Transverse colon (tissue), 4 donors: Measurements from ENCODE around the gene SGCE. TPM values are rescaled to one million over a fixed set of nuclear protein-coding genes. Genes with fewer than 3 reads are reported as not detected.

Experiments used
- DNase-seq: peaks from one replicate; pipeline ENCODE4 v3.0.0-alpha.2; 2019
- H3K27ac ChIP-seq, 4 donors: fragments of 200-600 bp; sonication (generic); 2 replicates each; pipeline ENCODE4 v1.5.1; 2016 to 2018; ENCODE audit warnings: inconsistent platforms in 4 of 4
- H3K27me3 ChIP-seq: fragments of 200-600 bp; sonication (generic); 2 replicates; pipeline ENCODE4 v1.5.1; 2017; ENCODE audit warnings: inconsistent platforms
- H3K36me3 ChIP-seq, 4 donors: fragments of 200-600 bp; sonication (generic); 2 replicates each; pipeline ENCODE4 v1.5.1; 2017 to 2019; ENCODE audit warnings: inconsistent platforms in 4 of 4
- H3K4me1 ChIP-seq, 4 donors: fragments of 200-600 bp; sonication (generic); 2 replicates each; pipeline ENCODE4 v1.5.1; 2017 to 2020; ENCODE audit warnings: inconsistent platforms in 4 of 4
- H3K4me3 ChIP-seq, 4 donors: fragments of 200-600 bp; sonication (generic); 1 replicate in 1 of 4; 2 replicates in 3 of 4; pipeline versions ENCODE4 v1.5.1 to v1.6.1; 2017 to 2019; ENCODE audit warnings: inconsistent platforms in 4 of 4
- H3K9me3 ChIP-seq, 2 donors: fragments of 200-600 bp; sonication (generic); 2 replicates each; pipeline ENCODE4 v1.5.1; 2017 to 2019; ENCODE audit warnings: inconsistent platforms in 2 of 2
- EP300 ChIP-seq: sonication (generic); formaldehyde crosslinking; IDR thresholded peaks from one replicate; pipeline ENCODE4 v1.6.1; 2017; ENCODE audit warnings: antibody characterized with exemption, low read depth
- POLR2A ChIP-seq: fragments of 450-650 bp; IDR thresholded peaks from one replicate; pipeline ENCODE4 v1.6.1; 2016; ENCODE audit warnings: antibody characterized with exemption, mild to moderate bottlenecking, moderate library complexity
- POLR2AphosphoS5 ChIP-seq, 3 donors: sonication (generic); formaldehyde crosslinking; IDR thresholded peaks; one replicate each; pipeline ENCODE4 v1.6.1; 2016; ENCODE audit warnings: antibody characterized with exemption in 3 of 3
- WGBS, 2 donors: methylation state at CpG; one replicate each; pipeline ENCODE4 v1.1.5; 2018; ENCODE audit warnings: low coverage in 1 of 2; 5-methylcytosine and 5-hydroxymethylcytosine counted together
- in situ Hi-C, 4 donors: fragments of 200-750 bp; cut with MboI; loops; one replicate each; pipeline versions ENCODE4 v1.15.0 to v1.15.1; 2017; ENCODE audit warnings: low sequenced_read_pairs in 3 of 4, low pct_ligation_motif_present in 1 of 4, low pct_unique_long_range_greater_than_20kb in 1 of 4
- intact Hi-C: fragments of 100-400 bp; cut with DNase I; formaldehyde crosslinking; loops from one replicate; pipeline ENCODE4 v1.15.1; 2023; ENCODE audit warnings: low total_unique reads
- total RNA-seq, 4 donors: library from RNA; depleted of rRNA; stranded (reverse); fragments of >200 nt; gene quantifications; one replicate each; pipeline ENCODE4 v1.1.0, GENCODE V29; 2016
- TF ChIP-seq, protein P1 (sequence below), 5 experiments: fragments of 200-600 bp in 3 of 5; fragments of 450-650 bp in 2 of 5; sonication (generic) in 3 of 5; IDR thresholded peaks; 1 replicate in 2 of 5; 2 replicates in 3 of 5; pipeline ENCODE4 v1.5.1; 2016 to 2017; ENCODE audit warnings: antibody characterized with exemption in 5 of 5, inconsistent platforms in 3 of 5, mild to moderate bottlenecking in 2 of 5, moderate library complexity in 1 of 5

SGCE gene
- total RNA-seq, 4 donors from 2014 or later = 24.1 to 62.1 (median 33.2) TPM

DNA sequence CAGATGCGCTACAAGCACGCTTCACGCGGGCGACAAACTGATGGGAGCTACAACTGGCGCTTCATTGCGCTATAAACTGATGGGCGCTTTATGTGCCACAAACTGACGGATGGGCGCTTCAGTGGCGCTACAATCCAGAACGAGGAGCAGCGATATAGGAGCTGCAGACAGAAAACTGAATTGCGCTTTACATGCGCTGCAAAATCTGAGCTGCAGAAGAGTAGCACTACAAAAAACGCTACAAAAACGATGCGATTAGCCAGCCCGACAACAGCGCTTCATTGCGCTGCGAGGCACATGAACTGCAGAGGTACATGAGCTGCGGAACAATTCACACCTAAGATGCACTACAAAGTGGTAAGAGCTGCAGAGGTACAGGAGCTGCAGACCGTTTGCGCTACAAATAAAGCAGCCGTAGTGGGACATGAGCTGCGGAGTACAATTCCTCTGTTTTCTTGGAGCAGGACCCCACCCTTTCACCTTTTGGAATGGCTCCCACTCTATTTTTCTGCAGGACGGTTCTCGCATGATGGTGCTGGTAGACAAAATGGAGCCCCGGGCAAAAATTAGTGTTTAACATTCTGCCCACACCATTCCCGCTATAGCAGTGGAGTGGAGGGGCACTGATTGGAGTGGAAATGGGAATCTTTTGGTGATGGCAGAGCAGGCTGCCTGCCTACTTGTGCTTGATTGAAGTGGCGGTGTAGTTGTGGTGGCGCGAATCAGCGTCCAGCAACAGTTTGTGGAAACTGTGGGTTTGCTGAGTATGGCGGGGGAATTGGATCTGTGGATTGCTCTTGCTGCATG is 1.2 kb upstream of the SGCE start:
- DNase-seq = no peak
- TF ChIP-seq, protein P1, sequence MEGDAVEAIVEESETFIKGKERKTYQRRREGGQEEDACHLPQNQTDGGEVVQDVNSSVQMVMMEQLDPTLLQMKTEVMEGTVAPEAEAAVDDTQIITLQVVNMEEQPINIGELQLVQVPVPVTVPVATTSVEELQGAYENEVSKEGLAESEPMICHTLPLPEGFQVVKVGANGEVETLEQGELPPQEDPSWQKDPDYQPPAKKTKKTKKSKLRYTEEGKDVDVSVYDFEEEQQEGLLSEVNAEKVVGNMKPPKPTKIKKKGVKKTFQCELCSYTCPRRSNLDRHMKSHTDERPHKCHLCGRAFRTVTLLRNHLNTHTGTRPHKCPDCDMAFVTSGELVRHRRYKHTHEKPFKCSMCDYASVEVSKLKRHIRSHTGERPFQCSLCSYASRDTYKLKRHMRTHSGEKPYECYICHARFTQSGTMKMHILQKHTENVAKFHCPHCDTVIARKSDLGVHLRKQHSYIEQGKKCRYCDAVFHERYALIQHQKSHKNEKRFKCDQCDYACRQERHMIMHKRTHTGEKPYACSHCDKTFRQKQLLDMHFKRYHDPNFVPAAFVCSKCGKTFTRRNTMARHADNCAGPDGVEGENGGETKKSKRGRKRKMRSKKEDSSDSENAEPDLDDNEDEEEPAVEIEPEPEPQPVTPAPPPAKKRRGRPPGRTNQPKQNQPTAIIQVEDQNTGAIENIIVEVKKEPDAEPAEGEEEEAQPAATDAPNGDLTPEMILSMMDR (IDR thresholded peaks at IDR 0.05) = no peak
- TF ChIP-seq EP300 (no peak), POLR2AphosphoS5 (IDR thresholded peaks at IDR 0.05) (no peak), POLR2A (no peak)
- WGBS, 2 donors = 52 to 58% methylated on average over 16 to 36 of the region's 36 CpGs
- Histone ChIP-seq H3K36me3 (no peaks in the 10 kb centered on the region), H3K27ac (peak overlapping the region; percentile 42 to 77 (median 70)), H3K4me1 (peaks cover 0 to 35% (median 9%) of the 10 kb centered on the region in 4 donors), H3K27me3 (peaks cover 44% of the 10 kb centered on the region), H3K4me3 (peak overlapping the region; percentile 6 to 66 (median 26)), H3K9me3 (no peaks in the 10 kb centered on the region)
- intact Hi-C loops = loop anchor here (5.0 kb wide), 1 partner anchor 360 kb away; no protein-coding TSS in a partner anchor
- in situ Hi-C loops = no loop called here

DNA sequence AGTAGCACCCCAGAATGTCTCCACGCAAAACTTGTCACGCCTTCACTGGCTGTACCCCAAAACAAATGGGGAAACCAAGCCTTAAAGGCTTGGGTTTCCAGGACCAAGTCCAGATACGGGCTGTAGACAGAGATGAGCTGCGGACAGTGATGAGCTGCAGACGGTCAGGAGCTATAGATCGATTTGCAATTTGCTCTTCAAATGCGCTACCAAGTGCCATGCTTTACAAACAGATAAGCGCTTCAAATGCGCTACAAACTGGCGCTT is 658 bp upstream of the SGCE start:
- H3K36me3 ChIP-seq = no peaks in the 10 kb centered on the region
- H3K4me3 ChIP-seq = peak overlapping the region in 3 of 4 donors; percentile 12 to 66 (median 39)
- H3K27ac ChIP-seq = peak overlapping the region in 3 of 4 donors; percentile 63 to 77 (median 76)
- no peak for DNase-seq
- intact Hi-C loops = loop anchor here (5.0 kb wide), 1 partner anchor 359 kb away; no protein-coding TSS in a partner anchor
- peaks cover 0 to 35% (median 9%) of the 10 kb centered on the region in 4 donors for H3K4me1 ChIP-seq
- TF ChIP-seq EP300 (no peak), POLR2AphosphoS5 (IDR thresholded peaks at IDR 0.05) (no peak), POLR2A (no peak)
- TF ChIP-seq, protein P1 (IDR thresholded peaks at IDR 0.05) = no peak
- H3K9me3 ChIP-seq = no peaks in the 10 kb centered on the region
- H3K27me3 ChIP-seq = peaks cover 50% of the 10 kb centered on the region
- in situ Hi-C loops = no loop called here
- WGBS, 2 donors = 66 to 86% methylated on average over 10 of the region's 10 CpGs

DNA sequence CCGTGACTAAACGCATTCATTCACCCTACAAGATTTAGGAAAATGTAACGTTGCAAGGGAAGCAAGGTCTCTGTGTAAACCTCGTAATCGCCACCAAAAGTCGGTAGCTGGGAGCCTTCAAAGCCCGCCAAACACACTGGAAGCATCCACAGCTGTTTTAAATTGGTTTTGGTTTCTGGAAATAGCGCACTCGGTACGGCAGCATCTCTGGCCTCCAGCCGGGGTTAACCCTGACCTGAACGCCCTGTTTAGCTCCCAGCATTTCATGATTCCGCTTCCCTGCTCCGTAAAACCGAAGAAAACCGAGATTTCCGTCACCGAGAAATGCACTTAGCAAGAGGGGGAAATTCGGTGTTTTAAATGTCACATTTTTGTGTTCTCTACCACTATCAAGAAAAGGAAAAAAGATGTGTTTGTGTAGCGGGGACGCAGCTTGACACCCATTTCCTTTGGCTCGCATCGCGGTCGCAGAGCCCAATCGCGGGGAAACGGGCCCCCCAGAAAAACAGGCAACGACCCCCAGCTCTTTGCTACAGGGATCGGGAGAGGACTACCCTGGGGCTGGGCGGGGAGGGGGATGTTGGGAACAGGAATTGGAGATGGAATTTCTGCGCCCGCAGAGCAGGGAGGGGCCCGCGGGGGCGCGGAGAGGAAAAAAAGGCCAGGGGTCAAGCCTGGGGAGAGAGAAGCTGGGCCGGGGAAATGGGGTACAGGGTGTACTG is 646 bp downstream of the SGCE start:
- peak overlapping the region; percentile 21 to 66 (median 42) for H3K4me3 ChIP-seq
- DNase-seq = no peak
- no peaks in the 10 kb centered on the region for H3K36me3 ChIP-seq
- intact Hi-C loops (loop anchor here (5.0 kb wide), 1 partner anchor 358 kb away; no protein-coding TSS in a partner anchor), in situ Hi-C loops (no loop called here)
- no peaks in the 10 kb centered on the region for H3K9me3 ChIP-seq
- WGBS, 2 donors = 2 to 7% methylated on average over 7 to 38 of the region's 38 CpGs
- peaks cover 0 to 35% (median 9%) of the 10 kb centered on the region in 4 donors for H3K4me1 ChIP-seq
- peaks cover 56% of the 10 kb centered on the region for H3K27me3 ChIP-seq
- TF ChIP-seq, protein P1 (IDR thresholded peaks at IDR 0.05) = no peak
- TF ChIP-seq EP300 (no peak), POLR2AphosphoS5 (IDR thresholded peaks at IDR 0.05) (no peak), POLR2A (no peak)
- peak overlapping the region; percentile 63 to 79 (median 76) for H3K27ac ChIP-seq

DNA sequence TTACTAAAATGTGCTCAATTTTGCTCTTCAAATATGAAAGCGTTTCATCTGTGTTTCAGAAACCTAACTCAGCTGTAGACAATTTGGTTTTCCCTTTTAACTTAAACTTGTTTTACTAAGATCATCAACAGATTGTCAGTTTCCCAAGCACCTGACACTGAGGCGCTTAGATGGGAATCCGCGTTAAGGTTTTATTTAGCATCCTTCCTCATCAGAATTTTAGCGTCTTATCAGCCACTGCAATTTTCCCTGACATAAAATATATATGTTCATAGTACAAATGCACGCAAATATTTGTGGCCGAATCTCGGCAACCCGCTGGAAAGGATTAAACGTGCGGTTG is 1.2 kb downstream of the SGCE start:
- peaks cover 0 to 35% (median 9%) of the 10 kb centered on the region in 4 donors for H3K4me1 ChIP-seq
- in situ Hi-C loops (no loop called here), intact Hi-C loops (loop anchor here (5.0 kb wide), 1 partner anchor 357 kb away; no protein-coding TSS in a partner anchor)
- DNase-seq = no peak
- peak overlapping the region; percentile 63 to 79 (median 76) for H3K27ac ChIP-seq
- peak overlapping the region; percentile 21 to 66 (median 42) for H3K4me3 ChIP-seq
- TF ChIP-seq POLR2AphosphoS5 (IDR thresholded peaks at IDR 0.05) (no peak), EP300 (no peak), POLR2A (no peak)
- TF ChIP-seq, protein P1 (IDR thresholded peaks at IDR 0.05) = no peak
- no peaks in the 10 kb centered on the region for H3K9me3 ChIP-seq
- no peaks in the 10 kb centered on the region for H3K36me3 ChIP-seq
- 11 to 43% methylated on average over 1 to 11 of the region's 11 CpGs for WGBS, 2 donors
- H3K27me3 ChIP-seq = peaks cover 56% of the 10 kb centered on the region
